Activated CD4-positive, alpha-beta T cell treated with anti-CD3 and anti-CD28 coated beads, Interleukin-2, amount 10 ng/mL, durations not matched to agents 24 days and 14 days (primary cell): Measurements from ENCODE around the gene PRKAR2B. TPM values are rescaled to one million over a fixed set of nuclear protein-coding genes. Genes with fewer than 3 reads are reported as not detected.

ENCODE experiments used
- DNase-seq: peaks from one replicate; pipeline ENCODE4 v3.0.0; 2022
- H3K27ac Mint-ChIP-seq: one replicate; pipeline ENCODE4 v1.8.0; 2022; ENCODE audit warnings: mild to moderate bottlenecking, mixed read lengths
- H3K27me3 Mint-ChIP-seq: one replicate; pipeline ENCODE4 v1.8.0; 2022; ENCODE audit warnings: mixed read lengths
- H3K36me3 Mint-ChIP-seq: one replicate; pipeline ENCODE4 v1.8.0; 2022; ENCODE audit warnings: low read depth, mild to moderate bottlenecking, mixed read lengths
- H3K4me1 Mint-ChIP-seq: one replicate; pipeline ENCODE4 v1.8.0; 2021; ENCODE audit warnings: mixed read lengths
- H3K4me3 Mint-ChIP-seq: one replicate; pipeline ENCODE4 v1.8.0; 2022; ENCODE audit warnings: mild to moderate bottlenecking, moderate library complexity, mixed read lengths
- H3K9me3 Mint-ChIP-seq: one replicate; pipeline ENCODE4 v1.8.0; 2021; ENCODE audit warnings: mixed read lengths
- intact Hi-C: fragments of 100-400 bp; cut with micrococcal nuclease; formaldehyde crosslinking; loops from one replicate; pipeline ENCODE4 v1.15.1; 2023
- total RNA-seq: library from RNA; stranded (reverse); gene quantifications from 2 replicates; pipeline ENCODE4 v1.2.3, GENCODE V29; 2022

The PRKAR2B gene
- total RNA-seq, 1 donor from 2014 or later, result 0.77 TPM

DNA sequence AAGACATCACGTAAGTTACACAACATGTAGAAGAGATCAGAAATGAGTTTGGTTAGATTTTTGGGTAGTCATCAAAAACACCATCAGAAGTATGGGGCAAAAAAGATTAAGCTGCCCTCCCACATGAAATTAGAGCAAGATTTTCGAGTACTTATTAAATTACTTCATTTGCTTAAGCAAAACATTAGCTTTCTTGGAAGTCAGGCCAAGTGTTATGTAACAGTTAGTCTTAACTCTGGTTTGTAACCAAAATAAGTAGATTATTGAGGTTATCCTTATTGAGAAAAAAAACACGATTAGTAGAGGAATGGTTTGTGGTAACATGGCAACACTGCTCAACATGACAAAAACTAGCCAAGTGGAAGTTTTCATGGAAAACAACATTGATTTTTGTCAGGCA is 162.2 kb downstream of the PRKAR2B start:
- no peaks in the 10 kb centered on the region for H3K4me1 Mint-ChIP-seq
- H3K36me3 Mint-ChIP-seq, result peaks cover 43% of the 10 kb centered on the region
- no peak overlapping the region for H3K27ac Mint-ChIP-seq
- no peak overlapping the region for H3K4me3 Mint-ChIP-seq
- H3K27me3 Mint-ChIP-seq, result no peaks in the 10 kb centered on the region
- H3K9me3 Mint-ChIP-seq, result no peaks in the 10 kb centered on the region
- intact Hi-C loops, result loop anchor here (10.0 kb wide), 1 partner anchor 518 kb away; no protein-coding TSS in a partner anchor
- DNase-seq, result no peak

DNA sequence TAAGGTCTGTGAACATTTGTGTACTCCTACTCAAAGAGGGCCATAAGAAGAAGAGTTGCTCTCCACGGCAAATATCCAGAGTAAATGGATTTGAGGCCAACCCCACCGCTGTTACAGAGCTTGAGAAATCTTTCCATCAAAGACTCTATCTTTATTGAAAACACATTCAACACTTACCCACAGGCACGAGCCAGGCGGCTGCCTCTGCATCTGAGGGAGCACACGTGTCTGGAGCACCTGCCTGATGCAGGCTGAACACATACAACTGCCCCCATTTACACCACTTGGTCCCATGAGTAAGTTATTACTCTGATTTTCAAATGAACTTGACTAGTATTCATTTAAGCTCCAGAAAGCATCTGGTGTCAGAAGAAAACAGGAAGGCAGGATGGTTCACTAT is 163.0 kb downstream of the PRKAR2B start:
- Mint-ChIP-seq H3K9me3 (no peaks in the 10 kb centered on the region), H3K4me1 (no peaks in the 10 kb centered on the region)
- intact Hi-C loops, result loop anchor here (10.0 kb wide), 1 partner anchor 517 kb away; no protein-coding TSS in a partner anchor

DNA sequence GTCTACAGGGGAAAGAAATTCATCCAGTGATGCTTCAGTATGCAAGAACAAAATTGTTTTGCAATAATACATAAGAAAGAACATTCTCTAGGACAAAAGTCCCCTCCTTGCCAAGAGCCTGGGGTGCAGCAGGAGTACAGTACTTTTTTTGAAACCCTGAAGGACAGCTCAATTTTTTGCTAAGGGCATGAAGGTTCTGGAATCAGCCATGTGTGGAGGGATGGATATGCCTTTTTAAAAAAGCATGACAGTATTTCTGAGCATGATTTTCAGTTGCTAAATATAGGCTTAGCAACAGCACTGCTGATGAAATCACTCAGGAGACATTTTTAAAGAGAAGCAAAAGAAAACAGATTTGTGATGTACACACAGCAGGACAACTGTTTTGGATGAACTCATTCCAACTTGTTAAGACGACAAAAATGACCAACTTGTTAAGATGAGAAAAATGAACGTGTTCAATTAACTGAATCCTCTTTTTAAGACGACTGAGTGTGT is 163.6 kb downstream of the PRKAR2B start:
- H3K27ac Mint-ChIP-seq, result no peak overlapping the region
- H3K36me3 Mint-ChIP-seq, result peaks cover 36% of the 10 kb centered on the region
- no peaks in the 10 kb centered on the region for H3K27me3 Mint-ChIP-seq
- intact Hi-C loops, result loop anchor here (10.0 kb wide), 1 partner anchor 517 kb away; no protein-coding TSS in a partner anchor
- no peak for DNase-seq
- H3K4me1 Mint-ChIP-seq, result no peaks in the 10 kb centered on the region
- no peaks in the 10 kb centered on the region for H3K9me3 Mint-ChIP-seq
- H3K4me3 Mint-ChIP-seq, result no peak overlapping the region

More for the DNA sequence above, 163.0 kb downstream of the PRKAR2B start:
- Mint-ChIP-seq H3K27me3 (no peaks in the 10 kb centered on the region), H3K27ac (no peak overlapping the region), H3K36me3 (peaks cover 39% of the 10 kb centered on the region), H3K4me3 (no peak overlapping the region)
- DNase-seq, result no peak

DNA sequence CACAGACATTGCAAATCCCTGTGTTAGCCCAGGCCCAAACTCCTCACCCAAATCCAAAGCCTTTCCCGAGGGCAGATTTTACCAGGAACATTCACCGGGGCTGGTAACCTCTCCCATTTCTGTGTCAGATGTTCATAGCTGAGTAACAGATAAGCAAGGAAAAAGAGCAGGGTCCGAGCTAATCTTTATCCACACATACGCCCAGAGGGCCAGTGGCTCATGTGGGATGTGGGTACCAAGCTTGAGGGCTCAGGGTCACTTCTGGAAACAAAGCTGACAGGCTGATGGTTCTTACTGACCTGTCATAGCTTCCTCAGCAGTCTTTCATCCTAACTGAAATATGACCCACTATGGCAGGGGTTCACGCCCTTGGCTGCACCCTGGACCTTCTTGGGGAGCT is 164.1 kb downstream of the PRKAR2B start:
- no peak overlapping the region for H3K4me3 Mint-ChIP-seq
- peaks cover 4% of the 10 kb centered on the region for H3K9me3 Mint-ChIP-seq
- peaks cover 39% of the 10 kb centered on the region for H3K36me3 Mint-ChIP-seq
- no peak overlapping the region for H3K27ac Mint-ChIP-seq
- DNase-seq, result no peak
- no peaks in the 10 kb centered on the region for H3K4me1 Mint-ChIP-seq
- H3K27me3 Mint-ChIP-seq, result no peaks in the 10 kb centered on the region
- intact Hi-C loops, result loop anchor here (10.0 kb wide), 1 partner anchor 516 kb away; no protein-coding TSS in a partner anchor

DNA sequence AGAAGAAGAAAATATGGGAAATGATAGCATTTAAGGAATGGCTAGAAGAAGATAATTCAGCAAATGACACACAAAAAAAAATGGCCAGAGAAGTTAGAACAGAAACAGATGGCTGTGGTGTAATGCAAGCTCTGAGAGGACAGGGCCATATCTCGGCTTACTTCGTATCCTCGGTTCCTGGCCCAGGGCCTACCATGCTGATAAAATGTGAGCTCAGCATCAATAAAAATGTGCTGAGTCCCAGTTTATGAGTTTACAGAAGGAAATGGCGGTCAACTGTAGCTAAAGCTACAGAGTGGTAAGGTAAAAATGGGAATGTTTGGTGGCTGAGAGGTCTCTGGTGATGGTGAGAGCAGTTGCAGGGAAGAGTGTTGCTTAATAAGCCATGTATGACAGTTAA is 165.1 kb downstream of the PRKAR2B start:
- no peak for DNase-seq
- no peak overlapping the region for H3K4me3 Mint-ChIP-seq
- H3K27me3 Mint-ChIP-seq, result no peaks in the 10 kb centered on the region
- H3K27ac Mint-ChIP-seq, result no peak overlapping the region
- no peaks in the 10 kb centered on the region for H3K4me1 Mint-ChIP-seq
- H3K9me3 Mint-ChIP-seq, result peaks cover 9% of the 10 kb centered on the region
- peaks cover 36% of the 10 kb centered on the region for H3K36me3 Mint-ChIP-seq
- intact Hi-C loops, result loop anchor here (10.0 kb wide), 1 partner anchor 515 kb away; no protein-coding TSS in a partner anchor

DNA sequence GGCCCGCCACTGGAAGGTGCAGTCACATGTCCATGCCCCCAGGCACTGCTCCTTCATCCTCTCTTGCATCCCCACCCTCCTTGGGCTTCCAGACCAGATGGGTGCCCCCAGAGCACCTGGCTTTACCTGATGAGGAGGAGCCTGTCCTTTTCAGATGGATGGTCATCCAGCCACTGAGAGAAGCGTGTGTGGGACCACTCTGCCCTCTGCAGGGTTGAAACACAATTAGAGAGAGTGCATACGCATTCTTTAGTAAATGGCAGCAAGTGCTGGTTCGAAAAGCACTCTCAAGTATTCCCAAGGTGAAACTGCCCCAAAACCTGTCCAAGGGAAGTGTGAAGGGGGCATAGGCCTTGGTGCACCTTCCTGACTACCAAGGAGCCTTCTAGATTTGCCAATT is 165.9 kb downstream of the PRKAR2B start:
- Mint-ChIP-seq H3K27ac (no peak overlapping the region), H3K9me3 (peaks cover 14% of the 10 kb centered on the region), H3K4me3 (no peak overlapping the region), H3K27me3 (no peaks in the 10 kb centered on the region), H3K4me1 (no peaks in the 10 kb centered on the region), H3K36me3 (peaks cover 34% of the 10 kb centered on the region)
- no peak for DNase-seq
- intact Hi-C loops, result no loop called here

Other genes starting within 250 kb of the PRKAR2B start
- 28.1 and 29.2 TPM in 2 replicates for gene PIK3CG, start 179.4 kb upstream of the PRKAR2B start, total RNA-seq
- gene HBP1, start 124.3 kb downstream of the PRKAR2B start, total RNA-seq, result 11.0 and 15.1 TPM in 2 replicates